ENCODE data around the gene TEX53. TPM values are rescaled to one million over a fixed set of nuclear protein-coding genes. Genes with fewer than 3 reads are reported as not detected.

The TEX53 gene
- polyA plus RNA-seq, 1 of the 3 experiments (the other 2 are of a cell fraction): not detected

DNA sequence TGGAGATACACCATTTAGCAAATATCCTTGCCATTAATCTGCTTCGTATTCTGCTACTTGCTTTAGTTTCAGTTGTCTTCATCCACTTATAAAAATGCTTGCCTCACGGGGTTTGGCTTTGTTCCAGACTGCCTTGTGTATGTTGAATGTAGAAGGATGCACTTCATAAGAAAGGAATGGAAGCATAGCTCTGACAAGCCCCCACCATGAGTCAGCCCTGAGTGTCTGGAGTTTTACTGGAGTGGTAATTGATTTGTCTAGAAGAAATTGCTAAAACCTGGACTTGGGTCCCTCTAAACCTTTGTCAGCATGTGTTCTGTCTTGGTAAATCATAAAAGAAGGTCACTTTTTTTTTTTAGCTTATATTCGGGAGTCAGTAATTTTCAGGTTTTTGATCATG is 19.8 kb upstream of the TEX53 start (continued):
- TF ChIP-seq GABPA (IDR thresholded peaks at IDR 0.05; ENCODE audit: low read depth): no peak
- TF ChIP-seq IRF3 (IDR thresholded peaks at IDR 0.05; ENCODE audit: low read depth, low read length): no peak
- TF ChIP-seq FOSL2 (IDR thresholded peaks at IDR 0.05; ENCODE audit: borderline replicate concordance, low read depth): peak; percentile 97
- peak; percentile 77; the same call in 1 of the 2 replicates for TF ChIP-seq POLR2AphosphoS5 (IDR thresholded peaks at IDR 0.05; ENCODE audit: low read depth, low read length)
- no peak for TF ChIP-seq EZH2phosphoT487 (IDR thresholded peaks at IDR 0.05; ENCODE audit: borderline replicate concordance, low read depth)
- 0 out of 2 replicates have a peak, but pooled peaks have one; percentile 71 for TF ChIP-seq FOXM1 (IDR thresholded peaks at IDR 0.05; ENCODE audit: low read depth)
- peak; percentile 90 for TF ChIP-seq TEAD4 (IDR thresholded peaks at IDR 0.05; ENCODE audit: borderline replicate concordance, insufficient read depth)
- no peak for TF ChIP-seq SMC3 (IDR thresholded peaks at IDR 0.05; ENCODE audit: low read depth, low read length)
- no peak for TF ChIP-seq MXI1 (IDR thresholded peaks at IDR 0.05; ENCODE audit: low read depth, low read length)

- POLR2A ChIA-PET: no interaction called here
- WGBS (ENCODE audit: low lambda C conversion rate): 85% methylated on average over 4 of the region's 4 CpGs
- H2AFZ ChIP-seq (ENCODE audit: low read depth): no peak overlapping the region; the same call in 1 of the 2 replicates
These were observed 19.3 kb upstream of the TEX53 start for GRCh38 chr9:114676901-114677300.

More at GRCh38 chr9:114676901-114677300, 19.3 kb upstream of the TEX53 start:
- Histone ChIP-seq H3K36me3 (replicated peaks in 1 of 2; ENCODE audit: control insufficient read depth in 1 of 2, insufficient read depth in 2 of 2, low read length in 1 of 2) (no peaks in the 10 kb centered on the region), H3K4me3 (ENCODE audit: low read depth in 2 of 2, low read length in 1 of 2) (no peak overlapping the region), H3K9me3 (no peaks in the 10 kb centered on the region), H3K9me2 (no peaks in the 10 kb centered on the region), H3K9ac (peak overlapping the region; percentile 51), H3K4me1 (ENCODE audit: control insufficient read depth in 1 of 2, insufficient read depth in 2 of 2, low read depth in 1 of 2, low read length in 1 of 2) (peaks cover 0 to 18% of the 10 kb centered on the region in 2 experiments; a peak in 3 of 4 replicates), H3F3A (replicated peaks; ENCODE audit: insufficient read depth) (peaks cover 29% of the 10 kb centered on the region), H3K27me3 (ENCODE audit: insufficient read depth) (no peaks in the 10 kb centered on the region), H3K27ac (ENCODE audit: low read depth in 2 of 2, low read length in 1 of 2) (peak overlapping the region; percentile 69 to 91; a peak in 3 of 4 replicates), H3K4me2 (peak overlapping the region; percentile 59; the same call in 1 of the 2 replicates), H4K20me1 (ENCODE audit: insufficient read depth) (no peaks in the 10 kb centered on the region), H3K79me2 (ENCODE audit: insufficient read depth) (no peaks in the 10 kb centered on the region)
- TF ChIP-seq TEAD4 (IDR thresholded peaks at IDR 0.05; ENCODE audit: borderline replicate concordance, insufficient read depth) (no peak), TCF12 (IDR thresholded peaks at IDR 0.05) (no peak), SMC3 (IDR thresholded peaks at IDR 0.05; ENCODE audit: low read depth, low read length) (no peak), EZH2phosphoT487 (IDR thresholded peaks at IDR 0.05; ENCODE audit: borderline replicate concordance, low read depth) (no peak), REST (IDR thresholded peaks at IDR 0.05; ENCODE audit: low read depth, low read length) (no peak), GATA2 (CRISPR knock-in tag; IDR thresholded peaks at IDR 0.05) (no peak), ELF1 (IDR thresholded peaks at IDR 0.05) (no peak), TAF1 (IDR thresholded peaks at IDR 0.05; ENCODE audit: borderline replicate concordance, low read depth, low read length) (no peak), GABPA (IDR thresholded peaks at IDR 0.05; ENCODE audit: low read depth) (no peak), SIN3A (IDR thresholded peaks at IDR 0.05; ENCODE audit: borderline replicate concordance, low read depth, low read length) (no peak), FOXM1 (IDR thresholded peaks at IDR 0.05; ENCODE audit: low read depth) (no peak), NFIC (IDR thresholded peaks at IDR 0.05; ENCODE audit: borderline replicate concordance) (no peak), RXRA (IDR thresholded peaks at IDR 0.05; ENCODE audit: borderline replicate concordance, low read depth) (no peak), MEF2A (IDR thresholded peaks at IDR 0.05; ENCODE audit: borderline replicate concordance, low read depth) (no peak)
- TF ChIP-seq, protein P1, sequence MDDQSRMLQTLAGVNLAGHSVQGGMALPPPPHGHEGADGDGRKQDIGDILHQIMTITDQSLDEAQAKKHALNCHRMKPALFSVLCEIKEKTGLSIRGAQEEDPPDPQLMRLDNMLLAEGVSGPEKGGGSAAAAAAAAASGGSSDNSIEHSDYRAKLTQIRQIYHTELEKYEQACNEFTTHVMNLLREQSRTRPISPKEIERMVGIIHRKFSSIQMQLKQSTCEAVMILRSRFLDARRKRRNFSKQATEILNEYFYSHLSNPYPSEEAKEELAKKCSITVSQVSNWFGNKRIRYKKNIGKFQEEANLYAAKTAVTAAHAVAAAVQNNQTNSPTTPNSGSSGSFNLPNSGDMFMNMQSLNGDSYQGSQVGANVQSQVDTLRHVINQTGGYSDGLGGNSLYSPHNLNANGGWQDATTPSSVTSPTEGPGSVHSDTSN (IDR thresholded peaks at IDR 0.05): no peak
- TF ChIP-seq, protein P2, sequence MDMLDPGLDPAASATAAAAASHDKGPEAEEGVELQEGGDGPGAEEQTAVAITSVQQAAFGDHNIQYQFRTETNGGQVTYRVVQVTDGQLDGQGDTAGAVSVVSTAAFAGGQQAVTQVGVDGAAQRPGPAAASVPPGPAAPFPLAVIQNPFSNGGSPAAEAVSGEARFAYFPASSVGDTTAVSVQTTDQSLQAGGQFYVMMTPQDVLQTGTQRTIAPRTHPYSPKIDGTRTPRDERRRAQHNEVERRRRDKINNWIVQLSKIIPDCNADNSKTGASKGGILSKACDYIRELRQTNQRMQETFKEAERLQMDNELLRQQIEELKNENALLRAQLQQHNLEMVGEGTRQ (IDR thresholded peaks at IDR 0.05; ENCODE audit: borderline replicate concordance, low read depth, low read length): no peak
- TF ChIP-seq, protein P3, sequence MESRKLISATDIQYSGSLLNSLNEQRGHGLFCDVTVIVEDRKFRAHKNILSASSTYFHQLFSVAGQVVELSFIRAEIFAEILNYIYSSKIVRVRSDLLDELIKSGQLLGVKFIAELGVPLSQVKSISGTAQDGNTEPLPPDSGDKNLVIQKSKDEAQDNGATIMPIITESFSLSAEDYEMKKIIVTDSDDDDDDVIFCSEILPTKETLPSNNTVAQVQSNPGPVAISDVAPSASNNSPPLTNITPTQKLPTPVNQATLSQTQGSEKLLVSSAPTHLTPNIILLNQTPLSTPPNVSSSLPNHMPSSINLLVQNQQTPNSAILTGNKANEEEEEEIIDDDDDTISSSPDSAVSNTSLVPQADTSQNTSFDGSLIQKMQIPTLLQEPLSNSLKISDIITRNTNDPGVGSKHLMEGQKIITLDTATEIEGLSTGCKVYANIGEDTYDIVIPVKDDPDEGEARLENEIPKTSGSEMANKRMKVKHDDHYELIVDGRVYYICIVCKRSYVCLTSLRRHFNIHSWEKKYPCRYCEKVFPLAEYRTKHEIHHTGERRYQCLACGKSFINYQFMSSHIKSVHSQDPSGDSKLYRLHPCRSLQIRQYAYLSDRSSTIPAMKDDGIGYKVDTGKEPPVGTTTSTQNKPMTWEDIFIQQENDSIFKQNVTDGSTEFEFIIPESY (IDR thresholded peaks at IDR 0.05; ENCODE audit: borderline replicate concordance, low read depth): no peak
- no peak for DNase-seq
- CTCF ChIA-PET: interaction anchor here (0.6 to 1.6 kb wide), 3 partner anchors 272 to 338 kb away, joined by 3 to 8 read pairs (median 6); no protein-coding TSS in a partner anchor
